ENCODE data around the gene ATRIP. TPM values are rescaled to one million over a fixed set of nuclear protein-coding genes. Genes with fewer than 3 reads are reported as not detected.

The ATRIP gene
- total RNA-seq, 1 experiment from 2014 or later = 16.1 TPM

- Histone ChIP-seq H3K9me3 (ENCODE audit: low read length) (no peaks in the 10 kb centered on the region), H3K4me1 (ENCODE audit: insufficient read depth, low read length) (no peaks in the 10 kb centered on the region), H3F3A (ENCODE audit: low read length, unreplicated experiment) (no peaks in the 10 kb centered on the region), H3K9ac (ENCODE audit: low read length) (no peak overlapping the region), H2AFZ (ENCODE audit: low read length) (no peak overlapping the region), H4K20me1 (ENCODE audit: low read length) (no peaks in the 10 kb centered on the region), H3K9me2 (replicated peaks; ENCODE audit: low read length) (no peaks in the 10 kb centered on the region), H3K27ac (ENCODE audit: low read length) (no peak overlapping the region), H3K4me3 (ENCODE audit: low read length) (no peak overlapping the region), H3K4me2 (ENCODE audit: low read length) (no peak overlapping the region), H3K27me3 (ENCODE audit: low read length) (no peaks in the 10 kb centered on the region), H3K79me2 (ENCODE audit: low read length) (no peaks in the 10 kb centered on the region), H3K36me3 (ENCODE audit: low read depth, low read length) (no peaks in the 10 kb centered on the region)
- CTCF ChIA-PET = interaction anchor here (0.6 kb wide), 1 partner anchor 24 kb away, joined by 3 read pairs; no protein-coding TSS in a partner anchor
- POLR2A ChIA-PET (ENCODE audit: unreplicated experiment) = no interaction called here
- ATAC-seq = no peak
- TF ChIP-seq, protein P1, sequence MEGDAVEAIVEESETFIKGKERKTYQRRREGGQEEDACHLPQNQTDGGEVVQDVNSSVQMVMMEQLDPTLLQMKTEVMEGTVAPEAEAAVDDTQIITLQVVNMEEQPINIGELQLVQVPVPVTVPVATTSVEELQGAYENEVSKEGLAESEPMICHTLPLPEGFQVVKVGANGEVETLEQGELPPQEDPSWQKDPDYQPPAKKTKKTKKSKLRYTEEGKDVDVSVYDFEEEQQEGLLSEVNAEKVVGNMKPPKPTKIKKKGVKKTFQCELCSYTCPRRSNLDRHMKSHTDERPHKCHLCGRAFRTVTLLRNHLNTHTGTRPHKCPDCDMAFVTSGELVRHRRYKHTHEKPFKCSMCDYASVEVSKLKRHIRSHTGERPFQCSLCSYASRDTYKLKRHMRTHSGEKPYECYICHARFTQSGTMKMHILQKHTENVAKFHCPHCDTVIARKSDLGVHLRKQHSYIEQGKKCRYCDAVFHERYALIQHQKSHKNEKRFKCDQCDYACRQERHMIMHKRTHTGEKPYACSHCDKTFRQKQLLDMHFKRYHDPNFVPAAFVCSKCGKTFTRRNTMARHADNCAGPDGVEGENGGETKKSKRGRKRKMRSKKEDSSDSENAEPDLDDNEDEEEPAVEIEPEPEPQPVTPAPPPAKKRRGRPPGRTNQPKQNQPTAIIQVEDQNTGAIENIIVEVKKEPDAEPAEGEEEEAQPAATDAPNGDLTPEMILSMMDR (conservative IDR thresholded peaks at IDR 0.05; ENCODE audit: low read depth, low read length) = no peak
- TF ChIP-seq EZH2 (IDR thresholded peaks at IDR 0.05; ENCODE audit: low read length, unreplicated experiment) (no peak), EZH2phosphoT487 (IDR thresholded peaks at IDR 0.05; ENCODE audit: borderline replicate concordance, low read length) (no peak)
- BruUV-seq (replicated peaks) = no TSS peak
- intact Hi-C loops (cut with micrococcal nuclease) = no loop called here
- no peak for DNase-seq
Measured at GRCh38 chr3:48411606-48412374, 34.7 kb upstream of the ATRIP start.

DNA sequence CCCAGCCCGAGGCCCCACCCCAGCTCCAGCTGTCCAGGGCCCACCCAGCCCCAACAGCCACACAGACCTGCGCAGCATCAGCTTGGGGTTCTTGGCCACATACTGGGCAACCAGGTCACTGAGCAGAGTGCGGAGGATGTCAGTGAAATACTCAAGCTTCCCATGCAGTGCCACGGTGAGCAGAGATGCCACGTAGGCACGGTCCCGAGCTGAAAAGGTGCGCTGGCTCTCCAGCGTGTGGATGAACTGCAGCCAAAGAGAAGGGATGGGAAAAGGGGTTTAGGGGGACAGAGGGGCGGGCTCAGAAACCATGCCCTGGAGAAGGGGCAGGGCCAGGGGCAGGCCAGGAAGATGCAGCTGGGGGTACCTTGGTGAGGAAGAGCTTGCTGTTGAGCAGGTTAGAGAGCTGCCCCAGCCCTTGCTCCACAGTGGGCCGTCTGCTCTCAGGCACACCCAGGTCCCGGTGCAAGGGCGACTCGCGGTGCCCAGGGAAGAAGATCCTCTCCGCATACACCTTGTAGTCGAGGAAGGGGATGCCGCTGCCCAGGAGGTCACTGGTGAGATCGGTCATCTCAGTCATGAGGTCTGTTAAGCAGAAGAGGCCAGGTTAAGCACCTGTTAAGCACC is 34.0 kb upstream of the ATRIP start:
- Histone ChIP-seq H2AFZ (ENCODE audit: low read length) (no peak overlapping the region), H3K9me2 (replicated peaks; ENCODE audit: low read length) (no peaks in the 10 kb centered on the region), H3K36me3 (ENCODE audit: low read depth, low read length) (no peaks in the 10 kb centered on the region), H3K9me3 (ENCODE audit: low read length) (no peaks in the 10 kb centered on the region), H3K4me3 (ENCODE audit: low read length) (no peak overlapping the region), H3K9ac (ENCODE audit: low read length) (no peak overlapping the region), H3K79me2 (ENCODE audit: low read length) (no peaks in the 10 kb centered on the region), H3K27me3 (ENCODE audit: low read length) (no peaks in the 10 kb centered on the region), H3F3A (ENCODE audit: low read length, unreplicated experiment) (no peaks in the 10 kb centered on the region), H3K27ac (ENCODE audit: low read length) (no peak overlapping the region), H4K20me1 (ENCODE audit: low read length) (no peaks in the 10 kb centered on the region), H3K4me1 (ENCODE audit: insufficient read depth, low read length) (no peaks in the 10 kb centered on the region), H3K4me2 (ENCODE audit: low read length) (no peak overlapping the region)
- ChIA-PET CTCF (interaction anchor here (0.6 kb wide), 1 partner anchor 24 kb away, joined by 3 read pairs; no protein-coding TSS in a partner anchor), POLR2A (ENCODE audit: unreplicated experiment) (no interaction called here)
- intact Hi-C loops (cut with micrococcal nuclease) = no loop called here
- TF ChIP-seq EZH2 (IDR thresholded peaks at IDR 0.05; ENCODE audit: low read length, unreplicated experiment) (no peak), EZH2phosphoT487 (IDR thresholded peaks at IDR 0.05; ENCODE audit: borderline replicate concordance, low read length) (no peak)
- TF ChIP-seq, protein P1 (conservative IDR thresholded peaks at IDR 0.05; ENCODE audit: low read depth, low read length) = no peak
- DNase-seq (no peak), ATAC-seq (no peak)
- TSS peak; percentile 15 for BruUV-seq (replicated peaks)

DNA sequence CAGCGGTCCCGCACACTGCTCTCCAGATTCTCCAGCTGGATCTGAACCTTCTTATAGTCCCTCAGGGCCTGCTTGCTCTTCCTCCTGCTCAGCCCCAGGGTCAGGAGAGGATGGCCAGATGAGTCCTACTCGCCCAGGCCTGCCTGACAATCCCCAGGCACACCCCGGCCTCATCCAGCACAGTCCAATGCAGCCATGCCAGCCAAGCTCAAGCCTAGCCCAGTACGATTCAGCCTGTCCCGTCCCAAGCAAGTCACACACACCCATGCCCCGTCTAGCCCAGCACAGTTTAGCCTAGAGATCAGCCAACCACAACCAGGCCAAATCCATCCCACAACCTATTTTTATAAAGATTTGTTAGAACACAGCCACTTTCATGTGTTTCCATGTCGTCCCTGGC is 33.5 kb upstream of the ATRIP start:
- Histone ChIP-seq H3K27ac (ENCODE audit: low read length) (no peak overlapping the region), H3K9me3 (ENCODE audit: low read length) (no peaks in the 10 kb centered on the region), H3K36me3 (ENCODE audit: low read depth, low read length) (no peaks in the 10 kb centered on the region), H4K20me1 (ENCODE audit: low read length) (no peaks in the 10 kb centered on the region), H3K4me2 (ENCODE audit: low read length) (no peak overlapping the region), H3K4me1 (ENCODE audit: insufficient read depth, low read length) (no peaks in the 10 kb centered on the region), H2AFZ (ENCODE audit: low read length) (no peak overlapping the region), H3K27me3 (ENCODE audit: low read length) (no peaks in the 10 kb centered on the region), H3K9ac (ENCODE audit: low read length) (no peak overlapping the region), H3K79me2 (ENCODE audit: low read length) (no peaks in the 10 kb centered on the region), H3K9me2 (replicated peaks; ENCODE audit: low read length) (no peaks in the 10 kb centered on the region), H3F3A (ENCODE audit: low read length, unreplicated experiment) (no peaks in the 10 kb centered on the region), H3K4me3 (ENCODE audit: low read length) (no peak overlapping the region)
- ChIA-PET CTCF (no interaction called here), POLR2A (ENCODE audit: unreplicated experiment) (no interaction called here)
- intact Hi-C loops (cut with micrococcal nuclease) = no loop called here
- no peak for TF ChIP-seq EZH2 (IDR thresholded peaks at IDR 0.05; ENCODE audit: low read length, unreplicated experiment)
- TF ChIP-seq EZH2phosphoT487 (IDR thresholded peaks at IDR 0.05; ENCODE audit: borderline replicate concordance, low read length) = no peak
- TF ChIP-seq, protein P1 (conservative IDR thresholded peaks at IDR 0.05; ENCODE audit: low read depth, low read length) = no peak
- no peak for DNase-seq
- BruUV-seq (replicated peaks) = no TSS peak
- no peak for ATAC-seq

Measured in PC-3 (cell line).